ENCODE results near the gene DOK6.
A peak's percentile ranks its signal among the peaks of the same experiment; 100 is the strongest.
"Not testable (repeated sequence)": the region's sequence is repeated elsewhere in the genome, so short reads cannot be mapped to it uniquely, and the experiment has no call there.

DOK6 gene

DNA sequence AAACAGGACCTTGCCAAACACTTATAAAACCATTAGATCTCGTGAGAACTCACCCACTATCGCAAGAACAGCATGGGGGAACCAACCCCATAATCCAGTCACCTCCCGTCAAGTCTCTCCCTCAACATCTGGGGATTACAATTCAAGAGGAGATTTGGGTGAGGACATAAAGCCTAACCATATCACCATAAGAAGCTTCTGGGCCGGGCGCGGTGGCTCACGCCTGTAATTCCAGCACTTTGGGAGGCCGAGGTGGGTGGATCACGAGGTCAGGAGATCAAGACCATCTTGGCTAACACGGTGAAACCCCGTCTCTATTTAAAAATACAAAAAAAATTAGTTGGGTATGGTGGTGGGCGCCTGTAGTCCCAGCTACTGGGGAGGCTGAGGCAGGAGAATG lies 434.3 kb downstream of the DOK6 start:
- DNase-seq: not testable (repeated sequence)

DNA sequence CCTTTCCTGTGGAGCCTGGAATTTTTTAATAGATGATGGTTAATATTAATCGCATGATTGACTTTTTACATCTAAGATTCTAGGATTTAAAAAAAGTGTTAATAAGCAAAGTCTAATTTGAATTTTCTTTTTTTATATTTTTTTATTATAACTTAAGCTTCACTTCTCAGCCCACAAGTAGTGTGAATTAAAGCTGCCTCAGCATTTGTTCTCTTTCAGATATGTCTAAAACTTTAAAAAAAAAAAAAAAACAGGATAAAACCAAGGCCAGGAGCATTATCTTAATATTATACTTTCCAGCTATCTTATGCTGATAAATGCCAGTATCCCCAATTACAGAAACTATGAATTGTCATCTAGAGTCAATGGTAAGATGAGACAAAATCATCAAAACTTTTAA lies 437.3 kb downstream of the DOK6 start:
- DNase-seq: no peak

GRCh38 chr18:69838620-69839411 lies 438.1 kb downstream of the DOK6 start:
- DNase-seq: no peak

DNA sequence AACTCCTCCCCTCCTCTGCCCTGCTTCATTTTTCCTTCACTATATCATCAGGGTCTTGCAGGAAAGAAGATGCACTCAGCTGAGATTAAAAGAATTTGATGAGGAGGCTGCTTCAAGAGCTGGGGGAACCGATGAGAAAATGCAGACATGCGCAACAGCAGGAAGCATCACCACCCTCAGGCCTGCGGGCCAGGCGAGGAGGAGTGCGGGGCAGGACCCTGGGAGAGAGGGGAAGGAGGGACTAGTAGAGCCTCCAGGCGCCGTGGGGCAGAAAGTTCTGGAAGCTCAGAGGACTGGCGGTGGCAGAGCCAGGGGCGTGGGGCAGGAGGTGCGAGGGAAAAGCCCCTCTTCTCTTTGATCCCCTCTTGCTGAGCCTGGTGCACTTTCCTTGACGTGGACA lies 438.8 kb downstream of the DOK6 start:
- no peak for DNase-seq

- DNase-seq: no peak
Observed at GRCh38 chr18:69840001-69840400, 439.3 kb downstream of the DOK6 start.

DNA sequence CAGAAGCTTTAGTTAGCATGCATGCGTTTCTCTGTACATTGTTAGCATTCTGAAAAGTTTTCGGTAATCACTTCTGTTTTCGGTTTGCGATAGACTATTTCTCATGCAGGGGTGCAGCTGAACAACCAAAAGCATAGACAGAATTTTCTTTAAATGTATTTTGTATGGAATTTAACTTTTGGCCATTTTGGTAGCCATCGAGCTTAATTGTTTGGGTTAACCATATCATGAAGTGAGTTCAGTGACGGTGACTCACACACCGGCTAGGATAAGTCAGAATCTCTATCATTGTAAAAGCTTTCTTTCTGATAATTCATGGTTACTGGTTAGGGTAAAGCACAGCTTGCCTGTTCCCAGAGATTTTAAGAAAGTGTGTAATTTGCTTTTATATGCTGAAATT lies 439.8 kb downstream of the DOK6 start:
- DNase-seq: no peak

GRCh38 chr18:69841117-69841516 lies 440.4 kb downstream of the DOK6 start:
- DNase-seq: no peak

DNA sequence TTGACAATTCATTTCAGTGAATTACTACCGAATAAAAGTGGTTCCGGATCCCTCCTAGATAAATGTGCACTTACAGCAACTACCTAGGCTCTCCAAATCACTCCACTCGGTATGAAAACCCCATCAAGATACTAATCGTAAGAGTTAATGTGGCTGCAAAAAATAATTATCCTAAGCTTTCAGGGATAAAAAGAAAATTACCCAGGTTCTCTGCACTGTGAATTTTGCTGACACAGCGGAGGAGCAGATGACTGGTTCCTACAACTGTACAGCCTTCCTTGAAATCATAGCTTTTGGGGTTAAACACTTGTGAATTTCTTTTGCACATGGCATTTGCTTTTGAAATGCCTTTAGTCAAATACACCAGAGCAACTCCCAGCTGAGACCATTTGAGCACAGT lies 442.3 kb downstream of the DOK6 start:
- DNase-seq: no peak

GRCh38 chr18:69844656-69845055 lies 444.0 kb downstream of the DOK6 start:
- no peak for DNase-seq

GRCh38 chr18:69845593-69846506 lies 445.2 kb downstream of the DOK6 start:
- peak; percentile 20 for DNase-seq

DNA sequence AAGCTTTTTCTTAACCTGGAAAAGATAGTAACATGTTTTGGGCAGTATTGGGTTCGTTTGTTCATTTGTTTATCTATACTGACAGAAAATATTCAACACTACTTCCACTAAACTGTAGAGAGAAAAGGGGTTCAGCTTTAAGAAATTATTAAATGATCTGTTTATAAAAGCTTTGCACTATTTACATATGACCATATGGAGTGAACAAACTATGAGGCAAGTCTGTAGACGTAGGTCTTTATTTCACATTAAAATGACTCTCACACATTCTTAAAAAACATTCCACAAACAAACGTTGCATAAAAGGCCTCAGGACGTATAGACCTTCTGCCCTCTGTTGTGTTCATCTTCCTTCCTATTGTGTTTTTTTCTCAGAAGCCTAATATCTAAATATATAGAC lies 452.4 kb downstream of the DOK6 start:
- DNase-seq: no peak

- no peak for DNase-seq
Observed at GRCh38 chr18:69854455-69854854, 453.8 kb downstream of the DOK6 start.

DNA sequence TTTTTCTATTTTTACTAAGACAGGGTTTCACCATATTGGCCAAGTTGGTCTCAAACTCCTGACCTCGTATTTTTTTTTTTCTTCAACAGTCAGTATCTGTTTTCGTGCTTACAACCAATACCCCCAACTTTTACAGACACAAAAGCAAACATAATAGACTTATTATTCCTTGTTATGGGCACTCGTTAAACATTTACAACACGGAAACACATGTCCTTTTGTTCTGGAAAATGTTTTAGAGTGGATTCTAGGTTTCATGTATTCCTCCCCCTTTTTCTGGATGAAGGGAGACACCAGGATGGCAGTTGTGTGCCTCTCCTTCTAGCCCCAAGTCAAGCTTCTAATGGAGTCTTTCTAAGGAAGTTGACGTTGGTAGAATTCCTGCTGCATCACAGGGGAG lies 458.2 kb downstream of the DOK6 start:
- no peak for DNase-seq

DNA sequence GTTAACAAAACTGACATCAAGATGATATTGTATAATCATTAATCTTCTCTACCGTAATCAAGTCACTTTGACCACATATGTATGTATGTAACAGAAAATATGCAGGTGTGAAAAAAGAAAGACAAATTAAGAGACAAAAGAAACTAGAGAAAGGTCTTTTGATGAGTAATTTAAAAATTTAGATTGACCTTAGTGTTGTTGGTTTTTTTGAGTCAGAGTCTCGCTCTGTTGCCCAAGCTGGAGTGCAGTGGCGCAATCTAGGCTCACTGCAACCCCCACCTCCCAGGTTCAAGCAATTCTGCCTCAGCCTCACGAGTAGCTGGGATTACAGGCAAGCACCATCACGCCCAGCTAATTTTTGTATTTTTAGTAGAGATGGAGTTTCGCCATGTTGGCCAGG lies 464.1 kb downstream of the DOK6 start:
- not testable (repeated sequence) for DNase-seq

DNA sequence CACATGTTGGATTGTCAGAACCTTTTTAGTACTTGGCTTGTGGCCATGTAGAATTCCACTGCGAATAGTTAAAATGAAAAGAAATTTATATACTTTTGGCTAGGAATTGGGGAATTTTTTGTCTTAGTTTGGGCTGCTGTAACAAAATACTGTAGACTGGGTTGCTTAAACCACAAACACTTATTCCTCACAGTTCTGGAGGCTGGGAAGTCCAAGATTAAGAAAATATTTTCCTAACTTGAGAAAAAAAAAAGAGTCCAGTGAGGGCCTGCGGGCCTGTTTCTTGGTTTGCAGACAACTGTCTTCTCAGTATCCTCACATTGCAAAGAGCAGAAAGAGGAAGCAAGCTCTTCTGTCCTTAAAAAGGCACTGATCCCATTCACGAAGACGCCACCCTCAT lies 465.1 kb downstream of the DOK6 start:
- DNase-seq: no peak

DNA sequence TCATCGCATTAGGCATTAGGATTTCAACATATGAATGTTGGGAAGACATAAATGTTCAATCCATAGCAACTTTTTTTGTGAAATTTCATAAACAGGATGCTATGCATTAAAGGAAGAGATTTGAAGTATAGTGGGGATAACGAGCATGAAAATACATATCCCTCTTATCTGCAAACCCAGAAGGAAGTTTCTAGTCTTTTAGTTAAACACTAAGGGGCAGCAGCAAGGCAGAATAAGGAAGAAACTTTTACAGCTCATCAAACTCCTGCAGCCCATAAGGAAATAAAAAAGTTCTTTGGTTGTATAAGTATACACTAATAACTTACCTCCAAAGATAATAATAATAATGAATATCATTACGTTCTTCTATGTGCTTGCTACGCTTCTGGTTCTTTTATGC lies 465.5 kb downstream of the DOK6 start:
- no peak for DNase-seq

DNA sequence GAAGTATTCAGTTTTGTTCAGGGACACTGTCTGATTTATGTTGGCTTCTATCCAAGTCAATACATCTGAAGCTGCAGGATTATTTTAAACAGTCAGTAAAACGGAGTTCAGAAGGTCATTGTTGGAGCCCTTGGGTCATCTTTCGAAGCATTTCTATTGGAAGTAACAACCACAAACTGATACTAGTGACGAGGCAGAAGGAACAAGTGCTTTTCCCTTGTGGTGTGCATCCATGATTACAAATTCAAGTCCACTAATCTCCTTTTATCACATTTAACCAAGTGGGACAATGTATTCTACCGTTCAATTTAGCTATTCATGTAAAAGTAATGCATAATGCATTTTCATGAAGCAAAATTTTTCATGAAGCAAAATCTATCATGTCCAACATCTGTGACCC lies 470.0 kb downstream of the DOK6 start:
- DNase-seq: no peak

DNA sequence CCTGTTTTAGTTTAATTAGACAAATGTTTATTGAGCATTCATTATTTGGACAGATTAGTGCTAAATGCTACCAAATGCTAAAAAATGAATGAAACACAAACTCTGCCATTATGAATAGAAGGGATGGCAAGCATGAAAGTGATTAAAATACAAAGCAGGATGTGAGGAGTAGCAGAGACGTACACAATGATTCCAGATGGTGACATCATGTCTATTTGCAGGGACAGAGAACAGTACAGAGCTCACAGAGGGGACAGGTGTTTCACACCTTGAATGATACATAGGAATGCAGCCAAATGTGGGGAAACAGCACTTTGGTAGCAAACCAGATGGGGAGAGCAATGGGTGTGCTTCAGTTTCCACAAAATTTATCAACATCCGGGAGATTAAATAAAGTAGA lies 470.7 kb downstream of the DOK6 start:
- DNase-seq: no peak

DNA sequence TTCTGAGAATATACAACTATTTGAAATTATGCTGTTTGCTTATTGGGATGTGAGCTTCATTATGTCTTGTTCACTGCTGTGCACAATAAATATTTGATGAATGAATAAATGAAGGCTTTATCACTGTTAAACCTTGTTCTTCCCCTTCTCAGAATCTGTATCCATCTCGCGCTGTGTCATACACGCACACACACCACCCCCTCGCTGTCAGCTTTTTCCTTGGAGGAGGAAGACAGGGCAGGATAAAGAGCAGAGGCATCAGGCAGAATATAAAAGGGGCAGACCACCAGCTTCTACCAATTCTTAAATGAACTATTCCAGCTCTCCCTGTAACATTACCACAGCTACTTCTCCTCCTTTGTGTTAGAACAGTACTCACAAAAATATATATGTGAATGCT lies 472.0 kb downstream of the DOK6 start:
- no peak for DNase-seq

GRCh38 chr18:69874058-69874457 lies 473.4 kb downstream of the DOK6 start:
- no peak for DNase-seq

- no peak for DNase-seq
Observed at GRCh38 chr18:69876490-69876889, 475.8 kb downstream of the DOK6 start.

DNA sequence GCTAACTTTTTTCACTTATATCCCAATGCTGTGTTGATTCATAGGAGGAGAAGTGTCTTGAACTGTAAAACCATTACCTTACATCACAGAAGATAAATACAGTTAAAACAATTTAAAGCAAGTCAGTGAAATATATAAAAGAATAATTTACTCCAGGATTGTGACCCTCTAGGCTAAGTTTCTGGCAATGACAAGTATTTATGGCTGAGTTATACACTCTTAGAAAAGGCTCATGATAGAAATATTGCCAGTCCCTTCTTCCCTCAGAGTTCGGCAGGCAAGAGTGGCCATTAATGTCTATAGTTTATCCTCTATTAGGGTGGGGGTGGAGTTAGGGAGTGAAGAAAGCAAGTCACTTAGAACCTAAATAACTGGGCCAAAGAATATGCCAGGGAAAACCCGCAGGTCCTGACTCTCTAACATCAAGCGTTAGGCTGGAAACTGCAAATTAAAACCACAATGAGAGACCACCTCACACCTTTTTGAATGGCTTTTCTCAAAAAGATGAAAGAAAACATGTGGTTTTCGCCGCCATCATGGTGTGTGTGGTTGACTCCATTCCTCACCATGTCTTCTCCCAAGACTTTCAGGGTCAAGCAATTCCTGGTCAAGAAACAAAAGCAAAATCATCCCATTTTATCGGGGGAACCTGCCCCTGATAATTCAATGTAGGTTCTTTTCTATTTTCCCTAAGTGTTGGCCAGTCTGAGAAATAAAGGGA lies 477.7 kb downstream of the DOK6 start:
- no peak for DNase-seq

GRCh38 chr18:69879051-69879450 lies 478.4 kb downstream of the DOK6 start:
- DNase-seq: not testable (repeated sequence)

DNA sequence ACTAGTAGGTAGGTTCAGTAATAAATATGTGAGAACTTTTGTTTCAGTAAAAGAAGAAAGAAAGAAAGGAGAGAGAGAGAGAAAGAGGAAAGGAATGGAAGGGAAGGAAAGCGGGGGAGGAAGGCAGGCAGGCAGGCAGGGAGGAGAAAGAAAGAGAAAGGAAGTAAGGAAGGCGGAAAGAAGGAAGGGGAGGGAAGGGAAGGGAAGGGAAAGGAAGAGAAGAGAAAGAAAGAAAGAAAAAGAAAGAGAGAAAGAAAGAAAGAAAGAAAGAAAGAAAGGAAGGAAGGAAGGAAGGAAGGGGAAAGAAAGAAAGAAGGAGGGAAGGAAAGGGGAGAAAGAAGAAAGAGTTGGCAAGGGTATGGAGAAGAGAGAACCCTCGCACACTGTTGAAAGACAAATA lies 479.4 kb downstream of the DOK6 start:
- no peak for DNase-seq

All from NCI-H510A (cell line).